ENCODE data around the gene CPA5. TPM values are rescaled to one million over a fixed set of nuclear protein-coding genes. Genes with fewer than 3 reads are reported as not detected.

Gene CPA5
- total and polyA plus RNA-seq, 8 donors: 0.13 to 0.96 (median 0.65) TPM; not detected in 2

DNA sequence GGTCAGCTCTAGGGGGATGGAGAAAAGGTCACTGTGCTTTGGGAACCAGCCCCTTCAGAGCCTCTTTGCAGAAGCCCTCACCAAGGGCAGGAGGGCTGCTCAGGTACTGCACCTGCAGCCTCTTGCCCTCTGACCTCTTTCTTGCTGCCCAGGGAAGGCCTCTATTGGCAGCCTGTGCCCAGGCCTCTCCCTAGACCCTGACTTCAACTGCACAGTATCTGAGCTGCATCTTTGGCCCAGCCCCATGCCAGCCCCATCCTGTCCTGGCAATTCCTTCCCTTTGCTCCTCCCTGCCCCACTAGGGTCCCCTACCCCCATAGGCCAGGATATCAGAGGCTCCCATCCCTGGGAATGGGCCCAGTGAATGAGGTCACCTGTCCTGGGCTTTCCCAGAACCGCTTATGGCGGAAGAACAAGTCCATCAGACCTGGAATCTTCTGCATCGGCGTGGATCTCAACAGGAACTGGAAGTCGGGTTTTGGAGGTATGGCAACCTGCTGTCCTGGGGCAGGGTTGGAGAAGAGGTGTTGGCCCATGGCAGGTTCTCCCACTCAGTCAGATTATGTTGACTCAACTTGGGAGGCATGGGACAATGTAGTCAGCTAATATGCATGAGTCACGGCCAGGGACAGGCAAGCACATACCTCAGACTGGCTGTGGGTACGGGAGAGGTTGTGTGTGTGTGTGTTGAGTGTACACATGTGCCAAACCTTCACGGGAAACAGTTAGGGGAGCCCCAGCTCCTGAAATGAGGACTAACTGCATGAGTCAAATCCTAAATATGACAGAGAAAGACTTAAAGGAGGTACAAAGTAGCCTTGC lies 18.6 kb downstream of the CPA5 start:
- Histone ChIP-seq H3K27ac (no peak overlapping the region), H3K36me3 (no peaks in the 10 kb centered on the region), H3K4me1 (no peaks in the 10 kb centered on the region), H3K9me3 (peaks cover 0 to 25% of the 10 kb centered on the region in 2 donors), H3K27me3 (no peaks in the 10 kb centered on the region), H3K4me3 (no peak overlapping the region)
- intact Hi-C loops (cut with DNase I): no loop called here
- DNase-seq (peak in 1 of 4 donors; percentile 41), ATAC-seq (peak; percentile 82)
- TF ChIP-seq, protein P1, sequence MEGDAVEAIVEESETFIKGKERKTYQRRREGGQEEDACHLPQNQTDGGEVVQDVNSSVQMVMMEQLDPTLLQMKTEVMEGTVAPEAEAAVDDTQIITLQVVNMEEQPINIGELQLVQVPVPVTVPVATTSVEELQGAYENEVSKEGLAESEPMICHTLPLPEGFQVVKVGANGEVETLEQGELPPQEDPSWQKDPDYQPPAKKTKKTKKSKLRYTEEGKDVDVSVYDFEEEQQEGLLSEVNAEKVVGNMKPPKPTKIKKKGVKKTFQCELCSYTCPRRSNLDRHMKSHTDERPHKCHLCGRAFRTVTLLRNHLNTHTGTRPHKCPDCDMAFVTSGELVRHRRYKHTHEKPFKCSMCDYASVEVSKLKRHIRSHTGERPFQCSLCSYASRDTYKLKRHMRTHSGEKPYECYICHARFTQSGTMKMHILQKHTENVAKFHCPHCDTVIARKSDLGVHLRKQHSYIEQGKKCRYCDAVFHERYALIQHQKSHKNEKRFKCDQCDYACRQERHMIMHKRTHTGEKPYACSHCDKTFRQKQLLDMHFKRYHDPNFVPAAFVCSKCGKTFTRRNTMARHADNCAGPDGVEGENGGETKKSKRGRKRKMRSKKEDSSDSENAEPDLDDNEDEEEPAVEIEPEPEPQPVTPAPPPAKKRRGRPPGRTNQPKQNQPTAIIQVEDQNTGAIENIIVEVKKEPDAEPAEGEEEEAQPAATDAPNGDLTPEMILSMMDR (IDR thresholded peaks at IDR 0.05): no peak

DNA sequence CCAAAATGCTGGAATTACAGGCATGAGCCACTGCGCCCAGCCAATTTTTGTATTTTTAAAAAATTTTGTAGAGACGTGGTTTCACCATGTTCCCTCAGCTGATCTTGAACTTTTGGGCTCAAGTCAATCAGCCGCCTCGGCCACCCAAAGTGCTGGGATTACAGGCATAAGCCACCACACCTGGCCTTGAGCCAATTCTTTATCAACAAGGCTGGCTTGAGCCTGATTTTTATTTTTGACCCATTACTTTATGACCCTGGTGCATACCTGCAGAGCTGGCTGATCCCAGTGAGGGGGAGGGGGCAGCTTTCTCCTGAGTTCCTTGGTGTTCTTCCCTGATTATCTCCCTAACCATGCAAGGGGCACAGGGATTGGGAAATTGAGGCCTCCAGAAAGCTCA lies 19.8 kb downstream of the CPA5 start:
- TF ChIP-seq, protein P1 (IDR thresholded peaks at IDR 0.05): no peak
- Histone ChIP-seq H3K4me1 (peaks cover 2 to 9% of the 10 kb centered on the region in 2 donors), H3K27ac (no peak overlapping the region), H3K9me3 (peaks cover 0 to 15% of the 10 kb centered on the region in 2 donors), H3K36me3 (no peaks in the 10 kb centered on the region), H3K4me3 (no peak overlapping the region), H3K27me3 (no peaks in the 10 kb centered on the region)
- intact Hi-C loops (cut with DNase I): no loop called here
- ATAC-seq (no peak), DNase-seq (no peak)

DNA sequence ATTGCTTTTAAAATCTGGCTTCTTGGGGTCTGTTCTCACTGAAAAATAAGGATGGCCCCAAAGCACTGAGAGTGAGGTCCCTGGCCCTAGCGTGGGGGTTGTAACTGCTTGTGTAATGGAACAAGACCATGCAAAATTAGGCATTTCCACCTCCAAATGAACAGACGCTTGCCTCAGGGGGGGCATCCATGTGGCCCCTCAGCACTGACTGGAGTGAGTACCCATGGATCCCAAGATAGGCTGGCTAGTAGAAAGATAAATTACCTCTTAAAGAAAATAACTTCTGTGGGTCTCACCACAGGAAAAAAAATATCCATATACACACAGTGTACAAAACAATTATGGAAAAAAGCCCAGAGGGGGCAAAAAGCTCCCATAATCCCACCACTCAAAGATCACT lies 20.5 kb downstream of the CPA5 start:
- intact Hi-C loops (cut with DNase I): no loop called here
- H3K4me1 ChIP-seq: peaks cover 2 to 12% of the 10 kb centered on the region in 2 donors
- no peak overlapping the region for H3K4me3 ChIP-seq
- DNase-seq: no peak
- no peak for ATAC-seq
- TF ChIP-seq, protein P1 (IDR thresholded peaks at IDR 0.05): no peak
- H3K27me3 ChIP-seq: no peaks in the 10 kb centered on the region
- no peak overlapping the region for H3K27ac ChIP-seq
- H3K9me3 ChIP-seq: peaks cover 0 to 8% of the 10 kb centered on the region in 2 donors
- no peaks in the 10 kb centered on the region for H3K36me3 ChIP-seq

DNA sequence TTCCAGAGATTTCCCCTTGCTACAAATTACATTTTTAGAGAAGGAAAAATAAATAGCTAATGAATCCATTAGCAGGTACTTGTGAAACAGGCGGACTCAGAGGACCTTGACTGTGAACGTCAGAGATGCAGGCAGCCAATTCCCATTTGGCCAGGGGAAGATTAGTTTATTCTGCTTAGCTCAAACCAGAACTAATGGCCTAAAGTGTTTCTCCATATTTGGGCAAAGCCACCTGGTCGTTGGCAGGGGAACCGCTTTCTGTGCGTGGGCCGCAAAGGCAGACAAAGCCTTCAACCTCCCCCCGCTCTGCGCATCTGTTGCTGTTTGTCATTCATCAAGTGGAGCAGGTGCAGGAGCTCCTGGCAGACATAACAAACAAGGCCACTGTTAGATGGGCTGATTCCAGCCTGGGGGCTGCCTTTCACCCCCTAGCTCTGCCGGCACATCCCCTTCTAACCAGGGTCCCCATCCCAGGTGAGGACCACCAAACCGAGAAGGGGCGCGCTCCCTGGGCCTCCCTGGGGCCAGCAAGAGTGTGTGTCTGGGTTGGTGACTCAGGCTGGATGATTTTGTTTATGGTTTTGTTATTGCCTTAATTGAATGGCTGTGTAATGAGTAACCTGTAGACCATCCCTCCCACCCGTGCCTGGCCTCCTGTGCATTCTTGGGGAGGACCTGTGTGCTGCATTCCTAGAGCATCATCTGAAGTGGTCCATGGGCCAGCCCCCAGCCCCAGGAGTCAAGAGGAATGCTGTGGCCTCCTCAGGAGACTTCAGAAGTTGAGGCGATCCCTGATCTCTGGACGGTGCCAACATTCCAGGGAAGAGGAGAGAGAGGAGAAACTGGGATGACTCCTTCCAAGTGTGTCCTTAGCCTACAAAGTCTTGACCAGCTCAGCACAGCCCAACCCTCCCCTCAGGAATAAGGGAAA lies 21.2 kb downstream of the CPA5 start:
- Histone ChIP-seq H3K9me3 (peaks cover 0 to 3% of the 10 kb centered on the region in 2 donors), H3K36me3 (no peaks in the 10 kb centered on the region), H3K27ac (no peak overlapping the region), H3K4me3 (no peak overlapping the region), H3K27me3 (no peaks in the 10 kb centered on the region), H3K4me1 (peaks cover 2 to 12% of the 10 kb centered on the region in 2 donors)
- ATAC-seq (no peak), DNase-seq (peak in 2 of 4 donors; percentile 6 to 46)
- TF ChIP-seq, protein P1 (IDR thresholded peaks at IDR 0.05): no peak
- intact Hi-C loops (cut with DNase I): no loop called here

DNA sequence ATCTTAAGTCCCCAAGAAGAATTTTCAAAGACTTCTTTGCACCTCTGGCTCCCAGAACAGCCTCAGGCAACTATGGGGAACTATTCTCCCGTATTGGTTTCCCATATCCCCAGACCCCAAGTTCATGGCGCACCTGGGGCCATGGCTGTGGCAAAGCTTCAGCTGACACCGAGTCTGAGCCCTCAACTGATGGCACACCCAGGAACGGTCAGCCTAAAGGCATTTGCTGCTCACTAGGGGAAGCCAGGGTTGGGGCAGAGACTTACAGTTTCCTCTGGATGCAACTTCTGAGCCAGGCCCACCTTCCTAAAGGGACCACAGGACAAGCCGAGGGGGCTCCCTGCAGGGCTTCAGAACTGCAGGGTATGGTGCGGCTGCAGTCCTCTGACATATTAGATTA lies 21.9 kb downstream of the CPA5 start:
- Histone ChIP-seq H3K9me3 (no peaks in the 10 kb centered on the region), H3K27ac (no peak overlapping the region), H3K27me3 (no peaks in the 10 kb centered on the region), H3K4me3 (no peak overlapping the region), H3K36me3 (no peaks in the 10 kb centered on the region), H3K4me1 (peaks cover 2 to 12% of the 10 kb centered on the region in 2 donors)
- ATAC-seq (no peak), DNase-seq (peak in 1 of 4 donors; percentile 10)
- intact Hi-C loops (cut with DNase I): no loop called here
- TF ChIP-seq, protein P1 (IDR thresholded peaks at IDR 0.05): no peak
